Erythroblast (primary cell): ENCODE measurements around the gene NDUFB10.

Experiments used
- GATA1 ChIP-seq: IDR thresholded peaks from 2 replicates; pipeline ENCODE4 v1.6.1; 2011; ENCODE audit warnings: low read depth, mild to moderate bottlenecking, control low read depth, low read length, moderate library complexity
- POLR2A ChIP-seq: IDR thresholded peaks from 2 replicates; pipeline ENCODE4 v1.6.1; 2011; ENCODE audit warnings: mild to moderate bottlenecking, low read length

DNA sequence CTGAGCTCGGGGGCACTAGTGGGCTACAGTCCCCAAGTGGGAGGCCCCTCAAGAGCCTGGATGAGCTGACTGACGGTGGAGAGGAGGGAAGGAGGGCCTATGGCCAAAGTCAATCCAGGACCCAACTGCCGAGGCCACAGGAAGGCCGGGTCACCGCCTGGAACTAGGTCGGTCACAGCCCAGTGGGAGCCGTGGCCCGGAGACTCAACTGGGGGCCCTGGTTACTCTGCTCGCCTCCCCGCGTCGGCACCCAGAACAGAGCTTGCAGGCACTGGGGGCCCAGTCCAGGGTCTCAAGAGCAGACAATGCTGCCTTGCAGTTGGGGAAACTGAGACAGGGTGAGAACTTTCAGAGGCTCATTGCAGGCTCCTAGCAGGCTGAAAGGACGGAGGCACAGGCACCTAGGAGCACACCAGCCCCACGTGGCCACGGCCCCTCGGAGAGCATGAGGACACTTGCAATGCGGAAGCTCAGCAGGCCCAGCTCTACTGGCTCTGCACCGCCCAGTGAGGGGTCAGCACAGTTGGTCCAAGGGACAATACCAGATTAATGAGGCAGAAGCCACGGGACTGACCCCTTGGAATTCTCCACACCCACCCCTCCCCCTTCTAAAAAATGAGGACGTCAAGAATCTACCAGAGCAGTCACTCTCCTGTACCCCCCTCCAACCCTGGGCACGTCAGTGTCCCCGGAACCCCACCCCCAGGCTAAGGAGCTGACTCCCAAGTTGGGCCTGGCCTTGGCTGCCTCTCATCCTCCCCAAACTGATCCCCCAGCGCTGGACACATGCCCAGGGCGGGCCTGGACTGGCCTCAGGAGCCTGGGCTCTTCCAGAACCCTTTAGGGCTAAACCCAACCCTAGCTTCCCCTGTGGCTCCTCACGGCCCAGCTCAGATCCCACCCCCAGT lies 43.4 kb upstream of the NDUFB10 start:
- TF ChIP-seq POLR2A, result no peak
- TF ChIP-seq GATA1, result no peak
